Measurements from ENCODE around the gene IFITM1.
A peak's percentile ranks its signal among the peaks of the same experiment; 100 is the strongest.

Gene IFITM1

GRCh38 chr11:293852-294661 lies 19.8 kb upstream of the IFITM1 start:
- DNase-seq (ENCODE audit: low spot score), result no peak

- DNase-seq (ENCODE audit: low spot score), result no peak
Measured at GRCh38 chr11:294780-295179, 19.1 kb upstream of the IFITM1 start.

- no peak for DNase-seq (ENCODE audit: low spot score)
Measured at GRCh38 chr11:295351-296170, 18.3 kb upstream of the IFITM1 start.

- no peak for DNase-seq (ENCODE audit: low spot score)
Measured at GRCh38 chr11:296171-297050, 17.4 kb upstream of the IFITM1 start.

- DNase-seq (ENCODE audit: low spot score), result no peak
Measured at GRCh38 chr11:297051-297585, 16.7 kb upstream of the IFITM1 start.

GRCh38 chr11:297586-298405 lies 16.0 kb upstream of the IFITM1 start:
- no peak for DNase-seq (ENCODE audit: low spot score)

GRCh38 chr11:298406-299065 lies 15.3 kb upstream of the IFITM1 start:
- DNase-seq (ENCODE audit: low spot score), result no peak

- DNase-seq (ENCODE audit: low spot score), result no peak
Measured at GRCh38 chr11:299081-299891, 14.6 kb upstream of the IFITM1 start, which contains the start of gene IFITM5. TSS of gene IFITM5 (minus strand) at chr11:299526. CDS start at chr11:299490, 36 bp downstream.

- DNase-seq (ENCODE audit: low spot score), result no peak
Measured at GRCh38 chr11:299951-300735, 13.7 kb upstream of the IFITM1 start.

- DNase-seq (ENCODE audit: low spot score), result no peak
Measured at GRCh38 chr11:303363-303762, 10.5 kb upstream of the IFITM1 start.

- no peak for DNase-seq (ENCODE audit: low spot score)
Measured at GRCh38 chr11:304061-304506, 9.8 kb upstream of the IFITM1 start.

- DNase-seq (ENCODE audit: low spot score), result peak; percentile 72
Measured at GRCh38 chr11:304915-305843, 8.7 kb upstream of the IFITM1 start.

GRCh38 chr11:305844-306211 lies 8.0 kb upstream of the IFITM1 start:
- no peak for DNase-seq (ENCODE audit: low spot score)

GRCh38 chr11:306645-307371 lies 7.0 kb upstream of the IFITM1 start:
- DNase-seq (ENCODE audit: low spot score), result no peak

- peak; percentile 49 for DNase-seq (ENCODE audit: low spot score)
Measured at GRCh38 chr11:307766-308708, 5.8 kb upstream of the IFITM1 start, which contains the start of gene IFITM2. TSS of gene IFITM2 (plus strand) at chr11:307816. CDS start at chr11:308193, 377 bp downstream.

Measured in CD4-positive, alpha-beta T cell treated with Interleukin-6 at 100 ng/mL for 8 hours (primary cell).